Activated CD4-positive, alpha-beta T cell treated with anti-CD3 and anti-CD28 coated beads, Interleukin-2, amount 50 U/mL, for 4 hours (primary cell): ENCODE data around the gene FNDC1.
"Not testable (repeated sequence)": the region's sequence is repeated elsewhere in the genome, so short reads cannot be mapped to it uniquely, and the experiment has no call there.

ENCODE experiments used
- DNase-seq, 2 experiments: peaks; one replicate each; pipeline ENCODE4 v3.0.0-alpha.2; 2020

Gene FNDC1

GRCh38 chr6:159259441-159260125 lies 90.4 kb downstream of the FNDC1 start:
- DNase-seq: no peak

- no peak for DNase-seq
Observed at GRCh38 chr6:159260208-159260607, 91.0 kb downstream of the FNDC1 start.

DNA sequence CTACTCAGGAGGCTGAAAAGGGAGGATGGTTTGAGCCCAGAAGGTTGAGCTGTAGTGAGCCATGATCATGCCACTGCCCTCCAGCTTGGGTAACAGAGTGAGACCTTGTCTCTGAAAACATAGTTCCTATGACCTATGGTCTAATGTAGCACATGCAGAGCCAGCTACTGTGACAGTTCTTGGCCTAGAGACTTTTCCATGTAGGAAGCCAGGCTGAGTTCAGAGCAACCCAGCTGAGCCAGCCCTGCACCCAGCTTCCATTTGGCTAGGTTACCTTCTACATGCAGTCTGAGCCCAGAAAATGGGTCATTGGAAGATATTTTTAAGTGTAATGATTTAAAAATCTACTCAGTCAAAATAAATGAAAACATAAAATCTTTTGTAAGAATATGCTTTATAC lies 92.8 kb downstream of the FNDC1 start:
- DNase-seq: no peak

GRCh38 chr6:159262586-159262985 lies 93.4 kb downstream of the FNDC1 start:
- DNase-seq: no peak

- no peak for DNase-seq
Observed at GRCh38 chr6:159267165-159267564, 98.0 kb downstream of the FNDC1 start.

- no peak for DNase-seq
Observed at GRCh38 chr6:159268511-159268910, 99.3 kb downstream of the FNDC1 start.

- no peak for DNase-seq
Observed at GRCh38 chr6:159271257-159271656, 102.1 kb downstream of the FNDC1 start.

DNA sequence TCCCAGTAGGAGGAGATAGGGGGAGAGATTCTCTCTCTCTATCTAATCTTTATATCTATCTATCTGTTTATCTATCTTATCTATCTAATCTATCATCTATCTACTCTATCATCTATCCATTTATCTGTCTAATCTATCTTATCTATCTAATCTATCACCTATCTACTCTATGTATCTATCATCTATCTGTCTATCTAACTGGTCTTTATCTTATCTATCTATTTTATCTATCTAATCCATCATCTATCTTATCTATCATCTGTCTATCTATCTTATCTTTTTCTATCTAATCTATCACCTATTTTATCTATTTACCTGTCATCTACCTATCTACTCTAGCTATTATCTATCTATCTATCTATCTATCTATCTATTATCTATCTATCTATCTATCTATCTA lies 109.4 kb downstream of the FNDC1 start:
- DNase-seq: no peak

- no peak for DNase-seq
Observed at GRCh38 chr6:159279790-159280277, 110.6 kb downstream of the FNDC1 start.

- DNase-seq: no peak
Observed at GRCh38 chr6:159282421-159282820, 113.2 kb downstream of the FNDC1 start.

GRCh38 chr6:159284661-159285060 lies 115.5 kb downstream of the FNDC1 start:
- not testable (repeated sequence) for DNase-seq

- no peak for DNase-seq
Observed at GRCh38 chr6:159298840-159299239, 129.6 kb downstream of the FNDC1 start.

DNA sequence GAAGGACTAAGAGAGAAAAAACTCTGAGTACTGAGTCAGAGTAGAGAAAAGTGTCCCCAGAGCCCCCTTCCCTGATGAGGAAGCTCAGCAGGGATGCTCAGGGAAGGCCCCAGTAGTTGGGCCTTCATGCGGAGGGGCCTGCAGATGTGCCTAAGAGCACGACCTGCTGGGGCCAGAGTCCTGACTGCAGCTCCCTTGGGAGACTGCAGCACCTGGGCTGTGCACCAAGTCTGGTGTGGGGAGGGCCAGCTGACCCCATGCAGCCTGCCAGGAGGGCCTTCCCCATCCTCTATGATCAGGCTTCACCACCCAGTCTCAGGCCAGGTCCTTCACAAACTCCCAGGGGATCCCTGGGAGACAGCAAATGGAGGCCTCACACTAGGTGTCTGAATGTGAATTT lies 130.4 kb downstream of the FNDC1 start:
- DNase-seq: no peak

GRCh38 chr6:159301277-159301676 lies 132.1 kb downstream of the FNDC1 start:
- DNase-seq: no peak

- DNase-seq: no peak
Observed at GRCh38 chr6:159301810-159302593, 132.8 kb downstream of the FNDC1 start.

- no peak for DNase-seq
Observed at GRCh38 chr6:159302594-159302992, 133.4 kb downstream of the FNDC1 start.

GRCh38 chr6:159303159-159303558 lies 134.0 kb downstream of the FNDC1 start:
- DNase-seq: no peak

GRCh38 chr6:159303784-159304183 lies 134.6 kb downstream of the FNDC1 start:
- no peak for DNase-seq

GRCh38 chr6:159304641-159305040 lies 135.4 kb downstream of the FNDC1 start:
- DNase-seq: no peak

DNA sequence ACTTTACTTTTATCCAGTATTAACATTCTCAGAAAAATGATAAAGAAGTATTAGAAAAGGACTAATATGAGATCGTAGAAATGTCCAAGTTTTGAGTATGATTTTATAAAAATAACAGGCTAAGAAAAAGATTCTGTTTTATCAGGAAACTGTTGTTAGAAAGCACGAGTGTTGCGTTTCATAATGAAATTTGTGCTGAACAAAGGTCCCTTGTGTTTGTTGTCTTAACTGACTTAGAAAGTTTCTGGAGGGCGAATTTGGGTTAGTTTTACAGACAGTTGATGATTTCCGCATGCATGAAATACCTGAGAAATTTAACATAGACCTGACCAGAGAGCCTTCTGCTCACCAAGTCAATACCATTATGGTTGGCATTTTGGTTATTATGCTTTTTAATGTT lies 136.0 kb downstream of the FNDC1 start:
- DNase-seq: no peak

- no peak for DNase-seq
Observed at GRCh38 chr6:159305804-159306537, 136.8 kb downstream of the FNDC1 start.

DNA sequence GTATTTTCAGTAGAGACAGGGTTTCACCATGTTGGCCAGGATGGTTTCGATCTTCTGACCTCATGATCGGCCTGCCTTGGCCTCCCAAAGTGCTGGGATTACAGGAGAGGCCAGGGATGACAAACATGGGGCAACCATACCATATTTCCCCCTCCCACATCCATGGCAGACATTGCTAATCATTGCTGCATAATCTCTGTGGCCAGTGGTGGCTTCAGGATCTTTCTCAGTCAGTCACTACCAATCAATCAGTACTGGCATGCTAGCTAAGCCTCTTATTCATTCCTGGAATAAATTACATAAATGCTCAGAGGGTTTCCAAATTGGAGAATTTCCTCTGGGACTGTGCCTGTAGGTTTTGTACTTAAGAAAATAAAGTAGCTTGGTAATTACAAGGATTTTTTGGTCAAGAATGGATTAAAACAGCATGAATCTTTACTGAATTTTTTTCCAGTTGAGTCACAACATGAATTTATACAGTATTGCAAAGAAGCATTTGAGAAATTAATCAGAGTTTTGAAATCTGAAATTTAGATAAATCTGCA lies 138.1 kb downstream of the FNDC1 start:
- DNase-seq: no peak

DNA sequence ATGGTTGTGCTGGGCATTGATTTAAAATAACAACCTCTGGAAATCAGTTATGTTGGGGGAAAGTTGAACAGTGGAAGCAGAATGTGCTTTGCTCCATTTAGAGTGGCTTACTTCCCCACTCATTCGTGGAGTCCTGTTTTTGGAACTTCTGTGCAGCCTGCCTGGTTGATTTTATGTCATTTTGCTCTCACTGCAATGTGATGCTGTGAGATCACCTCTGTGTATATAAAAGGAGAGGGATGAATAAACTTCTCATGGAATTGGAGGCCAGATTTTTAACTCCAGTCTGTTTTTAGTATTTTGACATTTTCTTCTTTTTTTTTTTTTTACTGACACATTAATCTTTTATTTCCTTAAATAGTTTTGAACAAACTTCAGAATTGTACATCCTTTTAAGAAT lies 139.0 kb downstream of the FNDC1 start:
- DNase-seq: no peak
